Mucosa of rectum (tissue), 2 donors: ENCODE data around the gene CCR9.
"Not testable (repeated sequence)": the region's sequence is repeated elsewhere in the genome, so short reads cannot be mapped to it uniquely, and the experiment has no call there.

Experiments used
- H3K27ac ChIP-seq, 2 donors: one replicate each; pipeline ENCODE4 v1.7.0; 2013; ENCODE audit warnings: inconsistent platforms in 2 of 2, low read depth in 2 of 2, low read length in 2 of 2
- H3K27me3 ChIP-seq, 2 donors: one replicate each; pipeline ENCODE4 v1.7.0; 2013; ENCODE audit warnings: low read length in 2 of 2; ENCODE audit not compliant: control insufficient read depth in 2 of 2, insufficient read depth in 2 of 2
- H3K36me3 ChIP-seq, 2 donors: one replicate each; pipeline ENCODE4 v1.7.0; 2013; ENCODE audit warnings: low read length in 2 of 2; ENCODE audit not compliant: control insufficient read depth in 2 of 2, insufficient read depth in 2 of 2
- H3K4me1 ChIP-seq, 2 donors: one replicate each; pipeline ENCODE4 v1.7.0; 2013; ENCODE audit warnings: low read length in 2 of 2, mild to moderate bottlenecking in 1 of 2; ENCODE audit not compliant: control insufficient read depth in 2 of 2, insufficient read depth in 2 of 2
- H3K4me3 ChIP-seq, 2 donors: one replicate each; pipeline ENCODE4 v1.7.0; 2013; ENCODE audit warnings: low read length in 2 of 2
- H3K9ac ChIP-seq, 2 donors: one replicate each; pipeline ENCODE4 v1.7.0; 2013; ENCODE audit warnings: low read length in 2 of 2, low read depth in 1 of 2, mild to moderate bottlenecking in 1 of 2
- H3K9me3 ChIP-seq, 2 donors: one replicate each; pipeline ENCODE4 v1.7.0; 2013; ENCODE audit warnings: low read length in 2 of 2; ENCODE audit not compliant: control insufficient read depth in 2 of 2
- donor health status: healthy.
- donor health status: Normal muscosa, but diverticular disease.

The CCR9 gene, protein sequence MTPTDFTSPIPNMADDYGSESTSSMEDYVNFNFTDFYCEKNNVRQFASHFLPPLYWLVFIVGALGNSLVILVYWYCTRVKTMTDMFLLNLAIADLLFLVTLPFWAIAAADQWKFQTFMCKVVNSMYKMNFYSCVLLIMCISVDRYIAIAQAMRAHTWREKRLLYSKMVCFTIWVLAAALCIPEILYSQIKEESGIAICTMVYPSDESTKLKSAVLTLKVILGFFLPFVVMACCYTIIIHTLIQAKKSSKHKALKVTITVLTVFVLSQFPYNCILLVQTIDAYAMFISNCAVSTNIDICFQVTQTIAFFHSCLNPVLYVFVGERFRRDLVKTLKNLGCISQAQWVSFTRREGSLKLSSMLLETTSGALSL

DNA sequence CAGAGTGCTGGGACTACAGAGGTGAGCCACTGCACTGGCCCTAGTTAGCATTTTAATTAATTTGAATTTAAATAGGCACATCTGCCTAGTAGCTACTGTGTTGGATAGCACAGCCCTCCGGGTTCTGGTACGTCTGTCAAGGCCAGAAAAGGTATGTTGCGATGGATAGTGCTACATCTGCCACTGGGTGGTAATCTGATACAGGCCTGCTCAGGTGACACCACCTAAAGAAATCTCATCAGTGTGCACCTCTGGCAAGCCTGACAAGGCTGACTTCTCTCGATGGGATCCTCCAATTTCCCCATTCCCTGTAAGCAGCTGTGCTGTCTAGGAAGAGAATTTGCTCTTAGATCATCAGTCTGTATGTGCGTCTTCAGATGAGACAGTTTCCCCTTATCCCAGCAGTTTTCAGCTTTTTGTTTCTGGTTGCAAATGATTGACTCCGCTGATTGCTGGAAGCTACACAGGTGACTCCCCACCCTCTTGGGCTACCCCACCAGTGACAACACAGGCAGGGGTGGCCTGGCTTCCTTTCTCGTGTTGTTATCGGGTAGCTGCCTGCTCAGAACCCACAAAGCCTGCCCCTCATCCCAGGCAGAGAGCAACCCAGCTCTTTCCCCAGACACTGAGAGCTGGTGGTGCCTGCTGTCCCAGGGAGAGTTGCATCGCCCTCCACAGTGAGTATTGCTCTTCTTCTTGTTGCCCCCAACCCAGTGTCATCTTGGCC is at the start of gene CCR9:
CCR9 (plus strand) TSS at position 565 of the 727 bp plus-strand sequence. CDS start 8,391 bp downstream, outside the sequence.
- peaks cover 0 to 5% of the 10 kb centered on the region in 2 donors for H3K4me1 ChIP-seq
- no peak within 1 kb of the TSS for H3K27ac ChIP-seq
- H3K9me3 ChIP-seq, result no peaks in the 10 kb centered on the region
- H3K36me3 ChIP-seq, result no peaks in the 10 kb centered on the region
- H3K9ac ChIP-seq, result no peak within 1 kb of the TSS
- H3K4me3 ChIP-seq, result no peak within 1 kb of the TSS
- H3K27me3 ChIP-seq, result no peaks in the 10 kb centered on the region

DNA sequence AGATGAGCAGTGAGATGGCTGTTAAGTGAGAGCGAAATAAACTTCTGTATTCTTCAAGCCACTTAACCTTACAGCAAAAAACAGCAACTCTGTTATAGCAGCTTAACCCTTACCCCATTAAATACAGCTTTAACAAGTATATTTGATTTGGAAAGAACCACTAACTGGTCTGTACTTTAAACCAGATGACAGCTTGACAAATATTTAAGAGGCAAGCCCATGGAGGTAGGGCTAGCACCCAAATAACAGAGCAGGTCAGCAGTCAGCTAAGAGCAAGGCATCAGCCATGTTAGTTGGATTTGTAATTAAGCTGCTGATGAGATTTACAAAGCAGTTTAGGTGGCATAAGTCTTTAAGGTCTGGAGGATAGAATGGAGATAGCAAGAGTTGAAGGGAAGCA is 47.9 kb upstream of the CCR9 start:
- H3K36me3 ChIP-seq, result peaks cover 12 to 21% of the 10 kb centered on the region in 2 donors
- no peaks in the 10 kb centered on the region for H3K9me3 ChIP-seq
- H3K4me1 ChIP-seq, result peaks cover 9 to 10% of the 10 kb centered on the region in 2 donors
- H3K27ac ChIP-seq, result no peak overlapping the region
- H3K4me3 ChIP-seq, result no peak overlapping the region
- no peaks in the 10 kb centered on the region for H3K27me3 ChIP-seq
- H3K9ac ChIP-seq, result no peak overlapping the region

DNA sequence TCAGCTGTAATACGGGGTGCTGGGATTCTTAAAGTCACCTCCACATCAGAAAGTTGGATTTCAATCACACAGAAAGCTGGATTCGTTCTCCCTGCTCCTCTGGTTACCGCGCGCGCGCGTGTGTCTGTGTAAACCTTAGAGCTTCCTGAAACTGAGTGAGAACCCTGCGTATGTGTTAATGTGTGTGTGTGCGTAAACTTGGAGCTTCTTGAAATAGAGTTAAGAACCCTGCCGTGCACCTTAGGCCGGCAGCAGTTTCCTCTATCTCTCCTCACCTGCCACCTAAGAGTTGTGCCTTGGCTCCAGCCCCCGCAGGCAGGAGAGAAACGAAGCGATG is 45.0 kb upstream of the CCR9 start:
- Histone ChIP-seq H3K27me3 (no peaks in the 10 kb centered on the region), H3K27ac (peak overlapping the region in 1 of 2 donors; percentile 7), H3K9ac (peak overlapping the region; percentile 58 to 75), H3K4me3 (peak overlapping the region; percentile 82 to 91), H3K9me3 (no peaks in the 10 kb centered on the region), H3K36me3 (peaks cover 4% of the 10 kb centered on the region in 2 donors), H3K4me1 (peaks cover 9 to 10% of the 10 kb centered on the region in 2 donors)

DNA sequence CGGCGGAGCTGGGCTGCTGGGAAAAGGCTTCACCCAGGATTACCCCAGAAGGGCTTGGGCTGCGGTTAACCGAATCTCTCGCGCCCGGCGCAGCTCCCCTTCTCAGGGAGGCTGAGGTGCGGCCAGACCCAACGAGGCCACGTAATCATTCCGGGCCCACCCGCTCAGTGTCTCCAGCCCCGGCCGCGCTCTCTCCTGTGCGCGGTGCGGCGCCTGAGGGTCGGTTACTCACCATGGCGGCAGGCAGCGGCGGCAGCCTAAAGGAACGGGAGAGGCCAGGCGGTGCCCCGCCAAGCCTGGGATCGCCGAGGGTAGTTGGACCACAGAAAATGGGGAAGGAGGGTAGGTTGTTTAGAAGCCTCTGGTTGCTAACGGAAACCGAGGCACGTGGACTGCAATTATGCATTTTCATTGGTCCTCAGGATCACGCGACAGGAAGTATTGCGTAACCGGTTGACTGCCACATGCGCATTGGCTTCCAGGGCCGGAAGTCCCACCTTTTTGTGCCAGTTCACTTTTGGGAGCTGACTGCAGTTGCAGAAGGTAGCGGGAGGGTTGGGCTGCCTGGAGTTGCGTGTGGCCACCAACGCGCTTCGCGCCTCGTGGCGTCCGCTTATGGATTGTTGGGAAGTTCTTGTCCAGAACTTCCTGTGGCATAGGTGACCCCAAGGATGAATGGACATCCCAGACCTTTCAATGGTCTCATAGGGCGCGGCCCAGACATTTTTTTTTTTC is 44.4 kb upstream of the CCR9 start, which contains the start of gene LZTFL1:
LZTFL1 (minus strand) TSS at position 363 of the 735 bp plus-strand sequence; CDS start at position 235, 128 bp downstream.
- Histone ChIP-seq H3K27ac (peak within 1 kb of the TSS in 1 of 2 donors; percentile 7), H3K27me3 (no peaks in the 10 kb centered on the region), H3K9me3 (no peaks in the 10 kb centered on the region), H3K36me3 (no peaks in the 10 kb centered on the region), H3K4me1 (peaks cover 9 to 10% of the 10 kb centered on the region in 2 donors), H3K9ac (peak within 1 kb of the TSS; percentile 58 to 75), H3K4me3 (peak within 1 kb of the TSS; percentile 82 to 91)

DNA sequence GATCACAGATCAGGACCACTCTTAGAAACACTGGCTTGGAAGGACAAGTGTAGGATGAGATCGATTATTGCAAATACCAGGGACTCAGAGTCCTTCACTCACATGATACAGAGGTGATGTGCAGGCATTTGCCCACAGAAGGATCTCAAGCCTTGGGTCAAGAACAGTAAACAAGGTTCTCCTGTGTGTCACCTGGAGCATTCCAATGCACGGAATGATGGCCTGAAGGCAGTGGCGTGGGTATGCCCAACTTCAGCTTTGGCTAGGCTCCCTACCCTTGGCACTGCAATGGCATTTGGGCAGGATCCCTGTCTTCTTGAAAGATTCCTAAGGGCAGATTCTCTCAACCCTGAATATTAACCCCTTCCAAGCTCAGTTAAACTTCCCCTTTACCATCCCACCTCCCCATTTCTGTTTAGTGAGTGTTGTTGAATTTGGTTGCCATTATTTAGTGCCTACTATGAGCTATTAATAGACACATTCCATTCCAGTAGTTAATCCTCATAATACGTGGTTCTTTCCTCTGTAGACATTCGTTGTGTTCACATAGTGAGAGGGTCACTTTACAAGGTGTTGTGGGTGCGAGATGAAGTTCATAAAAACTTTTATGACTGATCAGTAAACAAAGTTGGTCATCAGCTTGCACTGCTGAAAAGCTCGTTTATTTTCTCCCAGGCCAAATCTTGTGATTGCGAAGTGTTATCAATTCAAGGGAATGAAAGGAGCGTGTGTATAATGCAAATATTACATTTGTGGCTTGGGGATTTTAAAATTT is 43.3 kb upstream of the CCR9 start:
- Histone ChIP-seq H3K4me3 (no peak overlapping the region), H3K9ac (no peak overlapping the region), H3K4me1 (peaks cover 9 to 10% of the 10 kb centered on the region in 2 donors), H3K27me3 (no peaks in the 10 kb centered on the region), H3K27ac (no peak overlapping the region), H3K9me3 (no peaks in the 10 kb centered on the region), H3K36me3 (no peaks in the 10 kb centered on the region)

DNA sequence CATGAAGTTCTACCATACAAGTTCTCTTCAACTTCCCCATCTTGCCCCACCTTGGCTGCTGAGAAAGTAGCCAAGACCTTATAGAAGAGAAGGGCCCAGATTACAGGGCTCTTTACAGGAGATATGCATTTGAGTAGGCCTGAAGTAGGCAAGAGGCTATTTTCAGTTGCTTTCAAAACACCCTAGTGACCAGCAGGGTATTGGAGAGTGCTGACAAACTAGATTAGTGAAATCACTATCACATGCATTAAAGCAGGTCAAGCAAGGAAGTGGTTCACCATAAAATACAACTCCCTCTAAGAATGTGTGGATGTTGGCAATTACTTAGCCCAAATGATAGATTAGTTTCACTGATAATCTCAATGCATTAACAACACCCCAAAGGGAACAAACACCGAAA is 41.7 kb upstream of the CCR9 start:
- no peak overlapping the region for H3K27ac ChIP-seq
- H3K36me3 ChIP-seq, result no peaks in the 10 kb centered on the region
- peaks cover 0 to 2% of the 10 kb centered on the region in 2 donors for H3K9me3 ChIP-seq
- peaks cover 9 to 10% of the 10 kb centered on the region in 2 donors for H3K4me1 ChIP-seq
- no peak overlapping the region for H3K4me3 ChIP-seq
- H3K27me3 ChIP-seq, result no peaks in the 10 kb centered on the region
- no peak overlapping the region for H3K9ac ChIP-seq

DNA sequence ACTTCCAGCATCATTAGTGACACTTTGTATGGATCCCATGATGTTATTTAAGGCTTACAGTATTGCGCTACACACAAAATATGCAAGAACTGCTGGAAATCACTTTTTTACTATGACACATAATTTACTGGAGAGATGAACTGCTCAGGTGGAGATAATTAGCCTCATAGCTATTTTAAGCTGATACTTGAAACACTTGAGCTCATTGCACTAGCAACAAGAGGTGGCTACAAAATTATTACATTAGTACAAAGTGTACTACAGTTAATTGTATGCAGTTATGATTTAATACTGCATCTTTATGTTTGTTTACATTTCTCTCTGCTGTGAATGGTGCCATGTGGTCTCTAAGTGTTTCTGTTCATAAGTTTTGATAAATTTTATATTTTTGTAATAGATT is 38.0 kb upstream of the CCR9 start:
- no peaks in the 10 kb centered on the region for H3K36me3 ChIP-seq
- peaks cover 0 to 2% of the 10 kb centered on the region in 2 donors for H3K9me3 ChIP-seq
- no peak overlapping the region for H3K9ac ChIP-seq
- no peak overlapping the region for H3K27ac ChIP-seq
- no peaks in the 10 kb centered on the region for H3K27me3 ChIP-seq
- H3K4me1 ChIP-seq, result no peaks in the 10 kb centered on the region
- no peak overlapping the region for H3K4me3 ChIP-seq

DNA sequence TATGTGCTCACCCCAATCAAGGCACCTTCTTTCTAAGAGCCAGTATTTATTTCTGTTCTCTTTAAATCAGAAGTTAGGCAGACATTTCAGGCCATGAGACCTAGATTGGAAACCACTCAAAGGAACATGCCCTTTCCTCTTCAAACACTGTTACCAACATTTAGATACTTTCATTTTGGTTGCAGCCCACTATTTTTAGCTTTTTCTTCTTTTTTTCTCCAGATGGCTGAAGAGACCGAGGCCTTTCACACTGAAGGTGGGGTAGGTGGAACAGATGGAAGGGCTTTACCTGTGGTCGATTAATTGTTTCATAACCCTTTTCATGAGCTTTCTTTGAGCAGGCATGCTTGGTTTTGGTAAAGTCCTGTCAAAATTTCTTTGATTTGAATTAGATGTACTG is 33.5 kb upstream of the CCR9 start:
- Histone ChIP-seq H3K36me3 (no peaks in the 10 kb centered on the region), H3K27me3 (no peaks in the 10 kb centered on the region), H3K9ac (no peak overlapping the region), H3K4me1 (no peaks in the 10 kb centered on the region), H3K4me3 (no peak overlapping the region), H3K9me3 (peaks cover 0 to 2% of the 10 kb centered on the region in 2 donors), H3K27ac (no peak overlapping the region)

DNA sequence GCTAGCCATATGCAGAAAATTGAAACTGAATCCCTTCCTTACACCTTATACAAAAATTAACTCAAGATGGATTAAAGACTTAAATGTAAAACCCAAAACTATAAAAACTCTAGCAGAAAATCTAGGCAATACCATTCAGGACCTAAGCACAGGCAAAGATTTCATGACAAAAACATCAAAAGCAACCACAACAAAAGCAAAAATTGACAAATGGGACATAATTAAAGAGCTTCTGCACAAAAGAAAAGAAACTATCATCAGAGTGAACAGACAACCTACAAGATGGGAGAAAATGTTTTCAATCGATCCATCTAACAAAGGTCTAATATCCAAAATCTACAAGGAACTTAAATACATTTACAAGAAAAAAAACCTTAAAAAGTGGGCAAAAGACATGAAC is 30.0 kb upstream of the CCR9 start:
- H3K9me3 ChIP-seq, H3K4me1 ChIP-seq, H3K27ac ChIP-seq, H3K36me3 ChIP-seq, H3K9ac ChIP-seq, H3K27me3 ChIP-seq, H3K4me3 ChIP-seq: not testable (repeated sequence)
